Upper lobe of left lung (tissue), 6 donors: ENCODE measurements around the gene MAMDC2. TPM values are rescaled to one million over a fixed set of nuclear protein-coding genes. Genes with fewer than 3 reads are reported as not detected.
A peak's percentile ranks its signal among the peaks of the same experiment; 100 is the strongest.
"Not testable (repeated sequence)": the region's sequence is repeated elsewhere in the genome, so short reads cannot be mapped to it uniquely, and the experiment has no call there.

Experiments used
- ATAC-seq, 2 donors: fragments of 200-7000 bp; cut with Tn5 transposase; one replicate each; pipeline ENCODE4 v1.9.1; 2022; ENCODE audit warnings: mild to moderate bottlenecking in 2 of 2, moderate library complexity in 2 of 2; ENCODE audit not compliant: low FRiP score in 2 of 2
- DNase-seq, 2 donors: peaks; one replicate each; pipeline ENCODE4 v3.0.0-alpha.2; 2019 to 2020
- H3K27ac ChIP-seq, 4 donors: fragments of 200-600 bp; sonication (generic); one replicate each; pipeline ENCODE4 v1.5.1; 2016 to 2019
- H3K27me3 ChIP-seq, 4 donors: fragments of 200-600 bp; sonication (generic); one replicate each; pipeline ENCODE4 v1.5.1; 2017 to 2019
- H3K36me3 ChIP-seq, 4 donors: fragments of 200-600 bp; sonication (generic); one replicate each; pipeline ENCODE4 v1.5.1; 2016 to 2019
- H3K4me1 ChIP-seq, 4 donors: fragments of 200-600 bp; sonication (generic); one replicate each; pipeline ENCODE4 v1.5.1; 2018 to 2019
- H3K4me3 ChIP-seq, 4 donors: fragments of 200-600 bp; sonication (generic); one replicate each; pipeline ENCODE4 v1.5.1; 2017 to 2019; ENCODE audit warnings: mild to moderate bottlenecking in 2 of 4, moderate library complexity in 1 of 4
- H3K9me3 ChIP-seq, 4 donors: fragments of 200-600 bp; sonication (generic); one replicate each; pipeline ENCODE4 v1.5.1; 2018 to 2019
- CTCF ChIP-seq, 6 experiments: fragments of 450-650 bp in 4 of 6; fragments of 200-600 bp in 2 of 6; sonication (generic) in 2 of 6; IDR thresholded peaks; one replicate each; pipeline ENCODE4 v1.5.1; 2016 to 2019; ENCODE audit warnings: antibody characterized with exemption in 6 of 6
- EP300 ChIP-seq, 4 donors: sonication (generic); formaldehyde crosslinking; IDR thresholded peaks; one replicate each; pipeline ENCODE4 v1.5.1; 2017; ENCODE audit warnings: antibody characterized with exemption in 4 of 4, control low read depth in 2 of 4
- POLR2A ChIP-seq, 4 donors: fragments of 450-650 bp; IDR thresholded peaks; one replicate each; pipeline ENCODE4 v1.5.1; 2016 to 2017; ENCODE audit warnings: antibody characterized with exemption in 4 of 4, mild to moderate bottlenecking in 2 of 4
- POLR2AphosphoS5 ChIP-seq, 2 donors: sonication (generic); formaldehyde crosslinking; IDR thresholded peaks; one replicate each; pipeline ENCODE4 v1.5.1; 2017; ENCODE audit warnings: antibody characterized with exemption in 2 of 2
- WGBS, 2 donors: methylation state at CpG; one replicate each; pipeline ENCODE4 v1.1.5; 2017 to 2018; 5-methylcytosine and 5-hydroxymethylcytosine counted together
- total RNA-seq, 6 donors: library from RNA; depleted of rRNA in 4 of 6; stranded (reverse); fragments of >200 nt in 4 of 6; gene quantifications; one replicate each; pipeline versions ENCODE4 v1.1.0 to v1.2.1, GENCODE V29; 2016 to 2021
- donor health status: DM: no; HTN: no; CAD: no; lungs with moderate emphysema.
- donor health status: DM: no; HTN: yes; CAD: no; lungs with severe emphysema.

MAMDC2 gene
- total RNA-seq, 6 donors from 2014 or later: 26.5 to 50.1 (median 46.5) TPM

GRCh38 chr9:70195456-70195855, 151.8 kb downstream of the MAMDC2 start:
- Histone ChIP-seq H3K9me3 (no peaks in the 10 kb centered on the region), H3K4me1 (no peaks in the 10 kb centered on the region), H3K27ac (no peak overlapping the region), H3K4me3 (no peak overlapping the region), H3K36me3 (no peaks in the 10 kb centered on the region), H3K27me3 (no peaks in the 10 kb centered on the region)
- DNase-seq (no peak), ATAC-seq (no peak)
- no peak for TF ChIP-seq EP300 (IDR thresholded peaks at IDR 0.05)
- TF ChIP-seq POLR2AphosphoS5 (IDR thresholded peaks at IDR 0.05): no peak
- no peak for TF ChIP-seq POLR2A (IDR thresholded peaks at IDR 0.05)
- no peak for TF ChIP-seq CTCF (IDR thresholded peaks at IDR 0.05)
- 86 to 87% methylated on average over 3 of the region's 3 CpGs for WGBS, 2 donors

GRCh38 chr9:70197216-70198044, 153.8 kb downstream of the MAMDC2 start:
- H3K4me1 ChIP-seq: no peaks in the 10 kb centered on the region
- DNase-seq (no peak), ATAC-seq (peak in 1 of 2 donors; percentile 78)
- H3K27ac ChIP-seq: no peak overlapping the region
- TF ChIP-seq POLR2AphosphoS5 (IDR thresholded peaks at IDR 0.05): no peak
- H3K27me3 ChIP-seq: no peaks in the 10 kb centered on the region
- H3K9me3 ChIP-seq: no peaks in the 10 kb centered on the region
- H3K36me3 ChIP-seq: no peaks in the 10 kb centered on the region
- no peak overlapping the region for H3K4me3 ChIP-seq
- WGBS, 2 donors: 80 to 85% methylated on average over 9 of the region's 9 CpGs

GRCh38 chr9:70204743-70205142, 161.1 kb downstream of the MAMDC2 start:
- not testable (repeated sequence) for H3K9me3 ChIP-seq, H3K27me3 ChIP-seq, ATAC-seq, H3K36me3 ChIP-seq, H3K27ac ChIP-seq, H3K4me1 ChIP-seq, H3K4me3 ChIP-seq
- DNase-seq: peak in 1 of 2 donors; percentile 52
- WGBS, 2 donors: 90 to 94% methylated on average over 15 to 16 of the region's 16 CpGs

GRCh38 chr9:70205366-70206020, 161.8 kb downstream of the MAMDC2 start:
- no peak for ATAC-seq
- no peaks in the 10 kb centered on the region for H3K36me3 ChIP-seq
- WGBS, 2 donors: 46 to 60% methylated on average over 3 of the region's 3 CpGs
- H3K27me3 ChIP-seq: no peaks in the 10 kb centered on the region
- no peak for DNase-seq
- no peak overlapping the region for H3K27ac ChIP-seq
- no peak overlapping the region for H3K4me3 ChIP-seq
- H3K9me3 ChIP-seq: no peaks in the 10 kb centered on the region
- no peaks in the 10 kb centered on the region for H3K4me1 ChIP-seq
- TF ChIP-seq EP300 (IDR thresholded peaks at IDR 0.05) (no peak), CTCF (IDR thresholded peaks at IDR 0.05) (no peak), POLR2AphosphoS5 (IDR thresholded peaks at IDR 0.05) (no peak), POLR2A (IDR thresholded peaks at IDR 0.05) (no peak)

GRCh38 chr9:70217029-70217428, 173.4 kb downstream of the MAMDC2 start:
- no peak overlapping the region for H3K4me3 ChIP-seq
- no peak for DNase-seq
- H3K36me3 ChIP-seq: peaks cover 0 to 19% (median 0%) of the 10 kb centered on the region in 4 donors
- WGBS, 2 donors: 87 to 98% methylated on average over 16 of the region's 16 CpGs
- no peaks in the 10 kb centered on the region for H3K27me3 ChIP-seq
- no peak for TF ChIP-seq EP300 (IDR thresholded peaks at IDR 0.05)
- TF ChIP-seq POLR2AphosphoS5 (IDR thresholded peaks at IDR 0.05): no peak
- TF ChIP-seq POLR2A (IDR thresholded peaks at IDR 0.05): no peak
- TF ChIP-seq CTCF (IDR thresholded peaks at IDR 0.05): no peak
- peak in 1 of 2 donors; percentile 43 for ATAC-seq
- no peak overlapping the region for H3K27ac ChIP-seq
- H3K4me1 ChIP-seq: no peaks in the 10 kb centered on the region
- H3K9me3 ChIP-seq: peaks cover 0 to 7% (median 2%) of the 10 kb centered on the region in 4 donors
